Right cardiac atrium (tissue), 5 donors: Measurements from ENCODE around the gene ELMOD1. TPM values are rescaled to one million over a fixed set of nuclear protein-coding genes. Genes with fewer than 3 reads are reported as not detected.
"Not testable (repeated sequence)": the region's sequence is repeated elsewhere in the genome, so short reads cannot be mapped to it uniquely, and the experiment has no call there.

Source experiments
- ATAC-seq, 2 donors: fragments of 200-7000 bp; cut with Tn5 transposase; one replicate each; pipeline versions ENCODE4 v1.8.0 to v1.9.1; 2020; ENCODE audit warnings: moderate library complexity in 2 of 2, mild to moderate bottlenecking in 1 of 2
- DNase-seq, 3 donors: peaks; one replicate each; pipeline ENCODE4 v3.0.0-alpha.2; 2020
- H3K27ac ChIP-seq: one replicate; pipeline ENCODE4 v1.5.1; 2013; ENCODE audit warnings: mild to moderate bottlenecking, low read length, control low read depth, moderate library complexity
- H3K27me3 ChIP-seq: one replicate; pipeline ENCODE4 v1.6.1; 2013; ENCODE audit not compliant: control insufficient read depth, insufficient read depth
- H3K4me1 ChIP-seq: one replicate; pipeline ENCODE4 v1.6.1; 2013; ENCODE audit warnings: low read length; ENCODE audit not compliant: control insufficient read depth, insufficient read depth
- H3K4me3 ChIP-seq: one replicate; pipeline ENCODE4 v1.5.1; 2013; ENCODE audit warnings: low read length, control low read depth
- H3K9me3 ChIP-seq: one replicate; pipeline ENCODE4 v1.6.1; 2013; ENCODE audit warnings: low read length; ENCODE audit not compliant: control insufficient read depth
- WGBS: extraction: QIAGEN DNeasy Blood & Tissue Kit; methylation state at CpG from one replicate; pipeline ENCODE4 v1.1.7; 2013; 5-methylcytosine and 5-hydroxymethylcytosine counted together
- intact Hi-C, 4 donors: fragments of 100-400 bp; cut with DNase I; formaldehyde crosslinking; loops; one replicate each; pipeline versions ENCODE4 v1.11.0 to v1.14.0; 2022 to 2023
- polyA plus RNA-seq: library from polyadenylated mRNA; stranded (reverse); fragments of 200-250 nt; gene quantifications from one replicate; pipeline ENCODE4 v1.2.3, GENCODE V29; 2013
- total RNA-seq, 4 donors: library from RNA; stranded (reverse); fragmentation: NEBNext Ultra II Directional; extraction: Animal tissue kit (Norgen Biotek cat#: 25700); gene quantifications; one replicate each; pipeline ENCODE4 v1.2.1, GENCODE V29; 2021
- donor health status: healthy with polysubstance abuse.
- donor health status: DM: no; HTN: yes; CAD: no.
- donor health status: DM: no; HTN: no; CAD: no.
- donor health status: DM: no; HTN: yes; CAD: no; lungs with severe emphysema.
- donor health status: DM: yes; HTN: yes; CAD: no.

Gene ELMOD1
- total and polyA plus RNA-seq, 5 donors, result 5.7 to 12.6 (median 10.7) TPM

DNA sequence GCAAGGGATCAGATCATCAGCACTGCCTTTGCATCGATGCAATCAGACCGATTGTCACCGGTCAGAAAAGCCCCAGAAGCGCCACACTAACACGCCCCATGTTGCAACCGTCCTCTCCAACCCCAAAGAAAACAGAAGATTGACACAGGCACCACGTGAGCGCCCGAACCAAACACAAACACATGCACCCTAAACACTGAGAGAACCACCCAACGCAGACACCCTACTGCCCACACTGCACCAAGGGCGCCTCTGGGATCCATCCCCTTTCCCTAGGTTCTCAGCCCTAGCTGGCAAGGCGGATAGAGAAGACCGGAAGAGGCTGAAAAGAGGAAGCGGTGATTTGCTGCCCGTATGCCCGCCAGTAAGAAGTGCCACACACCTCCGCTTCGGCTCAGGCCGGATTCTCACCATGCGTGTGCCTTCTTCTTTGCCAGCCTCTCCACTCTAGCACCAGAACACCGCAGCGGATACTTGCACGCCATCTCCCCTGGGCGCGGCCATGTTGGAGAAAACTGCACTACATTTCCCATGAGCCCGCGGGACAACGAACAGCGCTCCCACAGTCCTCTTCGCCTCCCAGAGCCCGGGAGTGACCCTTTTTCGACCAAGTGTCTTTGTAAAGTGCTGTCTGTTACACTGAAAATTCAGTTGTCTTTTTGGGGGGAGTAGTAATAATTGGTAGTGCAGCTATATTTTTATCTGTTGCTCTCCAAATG lies 25.6 kb upstream of the ELMOD1 start, which contains the start of gene ALKBH8:
Gene ALKBH8, minus strand, starts transcription at position 517 of the 719 bp plus-strand sequence. CDS start 4,842 bp downstream, outside the sequence.
- peak within 1 kb of the TSS; percentile 79 for H3K4me3 ChIP-seq

DNA sequence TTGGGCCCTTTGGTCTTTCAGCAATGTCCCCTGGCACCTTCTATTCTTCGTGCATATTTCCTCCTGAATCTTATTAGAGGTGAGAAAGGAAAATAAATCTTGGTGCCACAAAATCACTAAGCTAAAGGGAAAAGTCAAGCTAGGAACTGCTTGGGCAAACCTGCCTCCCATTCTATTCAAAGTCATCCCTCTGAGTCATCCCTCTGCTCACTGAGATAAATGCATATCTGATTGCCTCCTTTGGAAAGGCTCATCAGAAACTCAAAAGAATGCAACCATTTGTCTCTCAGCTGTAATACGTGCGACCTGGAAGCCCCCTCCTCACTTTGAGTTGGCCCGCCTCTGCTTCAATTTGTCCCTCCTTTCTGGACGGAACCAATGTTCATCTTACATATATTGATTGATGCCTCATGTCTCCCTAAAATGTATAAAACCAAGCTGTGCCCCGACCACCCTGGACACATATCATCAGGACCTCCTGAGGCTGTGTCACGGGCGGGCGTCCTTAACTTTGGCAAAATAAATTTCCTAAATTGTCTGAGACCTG lies 24.9 kb upstream of the ELMOD1 start:
- not testable (repeated sequence) for DNase-seq, ATAC-seq, H3K9me3 ChIP-seq, H3K27me3 ChIP-seq, H3K4me1 ChIP-seq
- intact Hi-C loops, result loop anchor here in 1 of 4 donors (10.0 kb wide), 1 partner anchor 209 kb away; no protein-coding TSS in a partner anchor
- H3K27ac ChIP-seq, result peak overlapping the region; percentile 89
- WGBS, result 55% methylated on average over 9 of the region's 9 CpGs
- H3K4me3 ChIP-seq, result peak overlapping the region; percentile 79

More for the DNA sequence above, 25.6 kb upstream of the ELMOD1 start, which contains the start of gene ALKBH8:
- under 1% methylated on average over 32 of the region's 32 CpGs for WGBS
- intact Hi-C loops, result loop anchor here in 1 of 4 donors (10.0 kb wide), 1 partner anchor 209 kb away; no protein-coding TSS in a partner anchor
- Histone ChIP-seq H3K4me1 (peaks cover 3% of the 10 kb centered on the region), H3K27ac (peak within 1 kb of the TSS; percentile 89), H3K27me3 (no peaks in the 10 kb centered on the region), H3K9me3 (no peaks in the 10 kb centered on the region)
- peak; percentile 97 to 98 for ATAC-seq
- DNase-seq, result peak; percentile 76 to 90 (median 86)

DNA sequence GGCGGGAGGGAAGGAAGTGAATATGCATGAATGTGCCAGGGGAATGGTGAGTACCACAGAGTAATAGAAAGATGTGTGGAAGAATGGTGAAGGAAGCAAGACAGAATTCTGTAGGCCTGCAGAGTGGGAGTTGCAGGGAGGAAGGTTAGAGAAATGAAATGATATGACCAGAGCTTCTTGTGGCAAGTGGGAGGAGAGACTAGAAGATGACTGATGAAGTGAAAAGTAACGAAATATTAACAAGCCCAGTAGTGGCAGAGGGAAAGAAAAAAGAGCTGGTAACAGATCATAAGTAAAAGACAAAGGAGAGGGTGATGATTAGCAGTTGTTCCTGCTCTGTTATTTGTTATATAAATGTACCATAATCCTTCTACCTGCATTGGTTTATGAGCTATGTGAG lies 24.4 kb upstream of the ELMOD1 start:
- no peak overlapping the region for H3K4me3 ChIP-seq
- no peaks in the 10 kb centered on the region for H3K9me3 ChIP-seq
- WGBS, result 87% methylated on average over 2 of the region's 2 CpGs
- H3K27me3 ChIP-seq, result no peaks in the 10 kb centered on the region
- peaks cover 3% of the 10 kb centered on the region for H3K4me1 ChIP-seq
- no peak overlapping the region for H3K27ac ChIP-seq
- DNase-seq (no peak), ATAC-seq (no peak)
- intact Hi-C loops, result loop anchor here in 1 of 4 donors (10.0 kb wide), 1 partner anchor 208 kb away; no protein-coding TSS in a partner anchor

DNA sequence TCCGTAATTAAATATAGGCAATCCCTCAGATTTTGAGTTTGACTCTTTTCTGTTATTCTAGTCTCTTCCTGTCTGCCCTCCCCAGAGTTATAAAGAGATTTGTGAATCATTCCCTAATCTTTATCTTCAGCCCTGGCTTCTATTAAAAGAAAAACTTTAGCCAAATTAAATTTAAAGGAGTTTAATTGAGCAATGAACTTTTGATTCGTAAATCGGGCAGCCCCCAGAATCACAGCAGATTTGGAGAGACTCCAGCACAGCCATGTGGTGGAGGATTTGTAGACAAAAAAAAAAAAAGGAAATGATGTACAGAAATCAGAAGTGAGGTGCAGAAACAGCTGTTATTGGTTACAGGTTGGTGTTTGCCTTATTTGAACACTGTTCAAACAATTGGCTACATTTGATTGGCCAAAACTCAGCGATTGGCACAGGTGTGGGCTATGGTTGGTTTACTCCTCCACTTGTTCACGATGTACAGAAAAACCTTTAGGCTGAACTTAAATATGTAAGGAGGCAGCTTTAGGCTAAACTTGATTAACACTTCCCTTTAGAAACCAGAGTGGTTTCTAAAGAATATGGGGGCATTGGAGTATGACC lies 23.1 kb upstream of the ELMOD1 start:
- H3K4me1 ChIP-seq, result peaks cover 3% of the 10 kb centered on the region
- H3K27me3 ChIP-seq, result no peaks in the 10 kb centered on the region
- 54% methylated on average over 5 of the region's 5 CpGs for WGBS
- no peak overlapping the region for H3K27ac ChIP-seq
- H3K9me3 ChIP-seq, result no peaks in the 10 kb centered on the region
- H3K4me3 ChIP-seq, result no peak overlapping the region
- ATAC-seq (no peak), DNase-seq (no peak)
- intact Hi-C loops, result loop anchor here in 1 of 4 donors (10.0 kb wide), 1 partner anchor 207 kb away; no protein-coding TSS in a partner anchor

DNA sequence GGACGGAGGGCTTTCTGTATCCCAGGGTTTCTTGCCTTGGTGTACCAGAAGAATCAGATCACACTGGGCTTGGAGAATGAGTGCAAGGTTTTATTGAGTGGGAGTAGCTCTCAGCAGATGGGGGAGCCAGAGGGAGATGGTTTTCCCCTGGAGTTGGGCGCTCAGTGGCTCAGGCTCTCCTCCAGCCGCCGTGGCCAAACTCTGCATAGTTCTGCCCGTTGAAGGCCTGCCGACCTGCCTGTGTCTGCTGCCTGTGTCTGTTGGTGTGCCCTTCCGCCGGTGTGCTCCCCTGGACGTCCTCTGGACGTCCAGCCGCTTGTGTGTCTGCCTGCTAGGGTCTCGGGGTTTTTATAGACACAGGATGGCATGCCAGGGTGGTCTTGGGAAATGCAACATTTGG lies 20.9 kb upstream of the ELMOD1 start:
- Histone ChIP-seq H3K4me1 (no peaks in the 10 kb centered on the region), H3K27ac (no peak overlapping the region), H3K27me3 (no peaks in the 10 kb centered on the region), H3K9me3 (no peaks in the 10 kb centered on the region), H3K4me3 (no peak overlapping the region)
- intact Hi-C loops, result loop anchor here in 3 of 4 donors (5.0 to 10.0 kb wide), 2 partner anchors 117 to 205 kb away; no protein-coding TSS in a partner anchor
- WGBS, result 82% methylated on average over 12 of the region's 12 CpGs
- ATAC-seq, result no peak
- no peak for DNase-seq

DNA sequence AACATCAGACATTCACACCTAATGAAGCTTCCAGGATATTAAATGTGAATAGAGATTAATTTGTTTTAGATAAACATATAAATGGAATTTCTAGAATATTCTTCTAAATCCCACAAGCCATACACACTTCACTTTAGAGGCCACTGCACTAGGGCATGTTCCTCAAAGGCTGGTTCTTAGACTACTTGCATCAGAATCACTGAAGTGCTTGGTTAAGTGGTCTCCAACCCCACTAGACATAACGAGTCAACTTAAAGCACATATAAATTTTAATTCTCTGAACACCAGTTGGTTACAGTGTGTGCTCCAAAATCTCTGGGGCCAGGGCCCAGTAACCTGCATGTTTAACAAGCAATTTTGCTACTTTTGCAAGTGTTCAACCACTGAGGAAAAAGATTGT lies 17.5 kb upstream of the ELMOD1 start:
- intact Hi-C loops, result loop anchor here in 3 of 4 donors (5.0 to 10.0 kb wide), 2 partner anchors 114 to 201 kb away; no protein-coding TSS in a partner anchor

DNA sequence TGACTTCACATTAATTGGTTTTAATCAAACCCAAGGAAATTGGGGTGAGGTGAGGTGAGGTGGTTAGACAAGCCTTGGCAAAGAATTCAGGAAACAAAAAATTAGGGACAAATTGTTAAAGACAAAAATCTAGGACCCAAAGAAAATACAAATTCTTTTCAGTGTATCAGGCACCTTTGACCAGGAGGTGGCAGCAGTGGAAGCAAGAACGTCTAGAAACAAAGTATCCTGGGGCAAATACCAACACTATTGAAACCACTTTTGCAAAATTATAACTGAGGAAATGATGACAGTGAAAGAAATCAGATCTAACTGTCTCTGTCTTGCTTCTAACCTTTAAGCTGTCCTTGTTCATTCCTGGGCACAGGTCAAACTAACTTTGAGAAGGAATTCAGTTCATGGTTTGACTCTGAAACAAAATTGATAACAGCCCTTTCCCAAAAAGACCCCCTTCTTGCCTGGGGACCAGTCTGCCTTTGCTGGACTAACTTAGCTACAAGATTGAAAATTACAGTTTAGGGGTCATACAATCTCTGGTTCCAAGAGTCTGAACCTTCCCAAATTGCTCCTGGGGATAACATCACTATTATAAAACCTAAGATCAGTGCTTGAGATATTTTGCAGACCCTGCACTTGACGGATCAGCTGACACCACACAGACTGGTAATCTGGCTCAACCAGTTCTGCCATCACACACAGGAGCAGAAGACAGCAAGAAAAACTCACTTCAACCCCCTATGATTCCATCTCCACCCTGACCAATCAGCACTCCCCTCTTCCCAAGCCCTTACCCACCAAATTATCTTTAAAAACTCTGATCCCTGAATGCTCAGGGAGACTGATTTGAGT lies 14.2 kb upstream of the ELMOD1 start:
- ATAC-seq (peak in 1 of 2 donors; percentile 35), DNase-seq (peak in 2 of 3 donors; percentile 57 to 85)
- H3K4me1 ChIP-seq, H3K27ac ChIP-seq, H3K27me3 ChIP-seq, H3K4me3 ChIP-seq, H3K9me3 ChIP-seq: not testable (repeated sequence)
- 23% methylated on average over 2 of the region's 2 CpGs for WGBS
- intact Hi-C loops, result loop anchor here in 3 of 4 donors (5.0 to 10.0 kb wide), 4 partner anchors 111 to 198 kb away; no protein-coding TSS in a partner anchor

More for the DNA sequence above, 17.5 kb upstream of the ELMOD1 start:
- DNase-seq (no peak), ATAC-seq (no peak)
- no peaks in the 10 kb centered on the region for H3K27me3 ChIP-seq
- WGBS, result 52% methylated on average over 1 of the region's 1 CpG
- H3K4me3 ChIP-seq, result no peak overlapping the region
- no peaks in the 10 kb centered on the region for H3K9me3 ChIP-seq
- H3K4me1 ChIP-seq, result no peaks in the 10 kb centered on the region
- H3K27ac ChIP-seq, result no peak overlapping the region

DNA sequence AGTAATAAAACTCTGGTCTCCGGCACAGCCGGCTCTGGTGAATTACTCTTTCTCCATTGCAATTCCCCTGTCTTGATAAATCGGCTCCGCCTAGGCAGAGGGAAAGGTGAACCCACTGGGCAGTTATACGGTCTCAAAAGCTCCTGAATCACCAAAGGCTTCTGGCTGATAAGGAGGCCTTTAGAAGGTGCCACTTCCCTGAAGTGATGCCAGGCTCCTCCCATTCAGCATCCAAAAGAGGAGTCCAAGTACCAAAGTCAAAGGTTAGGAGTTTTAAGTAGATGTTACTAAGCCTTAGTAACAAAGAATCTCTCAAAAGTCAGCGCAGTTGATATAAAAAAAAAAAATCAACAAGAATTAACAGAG lies 13.6 kb upstream of the ELMOD1 start:
- H3K4me3 ChIP-seq, result no peak overlapping the region
- no peaks in the 10 kb centered on the region for H3K4me1 ChIP-seq
- no peak for ATAC-seq
- 73% methylated on average over 6 of the region's 6 CpGs for WGBS
- no peak for DNase-seq
- no peak overlapping the region for H3K27ac ChIP-seq
- H3K27me3 ChIP-seq, result no peaks in the 10 kb centered on the region
- no peaks in the 10 kb centered on the region for H3K9me3 ChIP-seq
- intact Hi-C loops, result loop anchor here in 3 of 4 donors (5.0 to 10.0 kb wide), 4 partner anchors 110 to 197 kb away; no protein-coding TSS in a partner anchor

DNA sequence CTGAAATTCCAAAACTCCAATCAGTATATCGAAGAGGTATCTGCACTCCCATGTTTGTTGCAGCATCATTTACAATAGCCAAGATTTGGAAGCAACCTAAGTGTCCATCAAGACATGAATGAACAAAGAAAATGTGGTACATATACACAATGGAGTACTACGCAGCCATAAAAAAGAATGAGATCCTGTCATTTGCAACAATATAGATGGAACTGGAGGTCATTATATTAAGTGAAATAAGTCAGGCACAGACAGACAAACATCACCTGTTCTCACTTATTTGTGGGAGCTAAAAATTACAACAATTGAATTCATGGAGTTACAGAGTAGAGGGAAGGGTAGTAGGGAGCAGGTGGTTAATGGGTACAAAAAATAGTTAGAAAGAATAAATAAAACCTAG lies 11.8 kb upstream of the ELMOD1 start:
- ATAC-seq, H3K4me1 ChIP-seq, H3K27me3 ChIP-seq, DNase-seq, H3K9me3 ChIP-seq, H3K27ac ChIP-seq, H3K4me3 ChIP-seq: not testable (repeated sequence)
- 96% methylated on average over 2 of the region's 2 CpGs for WGBS
- intact Hi-C loops, result loop anchor here in 3 of 4 donors (5.0 to 10.0 kb wide), 4 partner anchors 108 to 196 kb away; no protein-coding TSS in a partner anchor

DNA sequence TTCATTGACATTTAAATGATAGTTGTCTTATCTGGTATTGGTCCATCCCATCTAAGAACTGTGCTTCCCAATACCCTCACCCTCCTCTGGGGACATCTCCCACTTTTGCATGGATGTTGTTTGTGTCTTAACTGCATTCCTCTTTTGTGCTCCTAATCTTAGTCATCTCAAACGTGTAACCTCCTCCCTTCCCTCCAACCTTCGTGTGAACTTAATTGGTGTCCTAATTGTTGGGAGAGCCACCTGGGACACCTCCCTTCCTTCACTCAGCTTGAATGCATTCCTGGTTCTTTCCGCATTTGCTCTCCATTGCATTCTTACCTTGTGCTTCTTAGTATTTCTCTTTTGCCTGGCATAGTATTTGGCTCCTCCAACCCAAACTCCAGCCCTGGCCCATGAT lies 9.8 kb upstream of the ELMOD1 start:
- H3K4me1 ChIP-seq, result no peaks in the 10 kb centered on the region
- DNase-seq (no peak), ATAC-seq (no peak)
- H3K27ac ChIP-seq, result no peak overlapping the region
- H3K4me3 ChIP-seq, result no peak overlapping the region
- WGBS, result 51% methylated on average over 3 of the region's 3 CpGs
- no peaks in the 10 kb centered on the region for H3K27me3 ChIP-seq
- intact Hi-C loops, result no loop called here
- H3K9me3 ChIP-seq, result no peaks in the 10 kb centered on the region
